HPDE6-E6E7 (cell line): Measurements from ENCODE around the gene NPEPL1.

Experiments
- DNase-seq: peaks from one replicate; pipeline ENCODE4 v3.0.0; 2011; ENCODE audit warnings: missing footprints; ENCODE audit errors: extremely low spot score

NPEPL1 gene

GRCh38 chr20:58684291-58684690 is 8.3 kb upstream of the NPEPL1 start:
- no peak for DNase-seq

- DNase-seq: no peak
Observed at GRCh38 chr20:58685988-58686387, 6.6 kb upstream of the NPEPL1 start.

- DNase-seq: no peak
Observed at GRCh38 chr20:58688414-58688813, 4.2 kb upstream of the NPEPL1 start.

- no peak for DNase-seq
Observed at GRCh38 chr20:58688840-58689239, 3.8 kb upstream of the NPEPL1 start.

- DNase-seq: no peak
Observed at GRCh38 chr20:58690396-58691135, 2.0 kb upstream of the NPEPL1 start.

- DNase-seq: no peak
Observed at GRCh38 chr20:58691773-58692578, 624 bp upstream of the NPEPL1 start.

- no peak for DNase-seq
Observed at GRCh38 chr20:58693226-58694006, 816 bp downstream of the NPEPL1 start.

- no peak for DNase-seq
Observed at GRCh38 chr20:58694241-58695083, 1.9 kb downstream of the NPEPL1 start.

GRCh38 chr20:58695084-58695722 is 2.6 kb downstream of the NPEPL1 start:
- no peak for DNase-seq

- DNase-seq: no peak
Observed at GRCh38 chr20:58695895-58696375, 3.3 kb downstream of the NPEPL1 start.

GRCh38 chr20:58696411-58696961 is 3.9 kb downstream of the NPEPL1 start:
- DNase-seq: no peak

- DNase-seq: no peak
Observed at GRCh38 chr20:58697201-58697866, 4.7 kb downstream of the NPEPL1 start.

- DNase-seq: no peak
Observed at GRCh38 chr20:58697867-58698703, 5.5 kb downstream of the NPEPL1 start.

GRCh38 chr20:58698741-58699622 is 6.4 kb downstream of the NPEPL1 start:
- DNase-seq: no peak

GRCh38 chr20:58699623-58700107 is 7.1 kb downstream of the NPEPL1 start:
- no peak for DNase-seq

GRCh38 chr20:58700121-58700821 is 7.7 kb downstream of the NPEPL1 start:
- DNase-seq: no peak

GRCh38 chr20:58700823-58701222 is 8.2 kb downstream of the NPEPL1 start:
- DNase-seq: no peak
